SH-SY5Y (cell line): Measurements from ENCODE around the gene SMTN.

ENCODE experiments used
- GATA2 ChIP-seq: IDR thresholded peaks from 2 replicates; pipeline ENCODE4 v1.6.1; 2011; ENCODE audit warnings: mild to moderate bottlenecking, low read depth, low read length
- GATA3 ChIP-seq: IDR thresholded peaks from 2 replicates; pipeline ENCODE4 v1.6.1; 2011; ENCODE audit warnings: low read depth, mild to moderate bottlenecking, low read length, moderate library complexity

DNA sequence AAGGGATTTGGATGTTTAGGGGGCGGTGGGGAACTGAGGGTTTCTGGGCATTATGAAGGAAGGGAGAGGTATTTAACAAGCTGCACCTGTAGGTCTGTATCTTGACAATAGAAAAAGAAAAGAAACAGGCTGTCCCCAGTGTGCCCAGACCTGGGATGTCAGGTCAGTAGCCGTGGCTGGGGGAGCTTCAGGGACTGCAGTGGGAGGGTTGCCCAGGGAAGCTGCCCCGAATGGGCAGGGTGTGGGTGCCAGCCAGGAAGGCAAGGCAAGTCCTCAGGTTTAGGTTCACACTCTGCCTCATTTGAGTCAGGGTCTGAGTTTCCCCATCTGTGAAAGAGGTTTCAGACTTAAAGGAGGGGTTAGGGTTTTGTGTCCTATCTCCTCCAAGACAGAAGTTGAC, 43.2 kb downstream of the SMTN start:
- TF ChIP-seq GATA3 (no peak), GATA2 (no peak)
